RWPE2 (cell line): ENCODE measurements around the gene UBE2H.

ENCODE experiments used
- ATAC-seq: fragments of 200-7000 bp; cut with Tn5 transposase; 3 replicates; pipeline ENCODE4 v1.9.1; 2021; ENCODE audit warnings: low read depth
- DNase-seq: peaks from one replicate; pipeline ENCODE4 v3.0.0-alpha.2; 2020; ENCODE audit warnings: low spot score
- H3K27ac ChIP-seq: fragments of 450-650 bp; 2 replicates; pipeline ENCODE4 v1.5.1; 2017; ENCODE audit warnings: mild to moderate bottlenecking; ENCODE audit not compliant: poor library complexity, severe bottlenecking
- H3K27me3 ChIP-seq: fragments of 250-450 bp; sonication (Bioruptor Pico); 2 replicates; pipeline ENCODE4 v1.5.1; 2021; ENCODE audit warnings: mild to moderate bottlenecking, moderate library complexity; ENCODE audit not compliant: insufficient read depth, poor library complexity, severe bottlenecking
- H3K36me3 ChIP-seq: fragments of 250-450 bp; sonication (Bioruptor Pico); 2 replicates; pipeline ENCODE4 v1.5.1; 2020; ENCODE audit warnings: low read depth, mild to moderate bottlenecking, moderate library complexity
- H3K4me1 ChIP-seq: fragments of 250-450 bp; sonication (Bioruptor Pico); 2 replicates; pipeline ENCODE4 v1.5.1; 2021; ENCODE audit warnings: mild to moderate bottlenecking, moderate library complexity; ENCODE audit not compliant: insufficient read depth, poor library complexity, severe bottlenecking
- H3K4me3 ChIP-seq: fragments of 250-450 bp; sonication (Bioruptor Pico); 2 replicates; pipeline ENCODE4 v1.5.1; 2021; ENCODE audit warnings: mild to moderate bottlenecking, moderate library complexity; ENCODE audit not compliant: severe bottlenecking
- H3K9me3 ChIP-seq: fragments of 250-450 bp; sonication (Bioruptor Pico); 2 replicates; pipeline ENCODE4 v1.5.1; 2021; ENCODE audit warnings: mild to moderate bottlenecking, moderate library complexity; ENCODE audit not compliant: severe bottlenecking
- TF ChIP-seq, protein P1 (sequence below): fragments of 450-650 bp; IDR thresholded peaks from one replicate; pipeline ENCODE4 v1.5.1; 2017; ENCODE audit warnings: mild to moderate bottlenecking, moderate library complexity; ENCODE audit not compliant: poor library complexity, severe bottlenecking

Gene UBE2H

DNA sequence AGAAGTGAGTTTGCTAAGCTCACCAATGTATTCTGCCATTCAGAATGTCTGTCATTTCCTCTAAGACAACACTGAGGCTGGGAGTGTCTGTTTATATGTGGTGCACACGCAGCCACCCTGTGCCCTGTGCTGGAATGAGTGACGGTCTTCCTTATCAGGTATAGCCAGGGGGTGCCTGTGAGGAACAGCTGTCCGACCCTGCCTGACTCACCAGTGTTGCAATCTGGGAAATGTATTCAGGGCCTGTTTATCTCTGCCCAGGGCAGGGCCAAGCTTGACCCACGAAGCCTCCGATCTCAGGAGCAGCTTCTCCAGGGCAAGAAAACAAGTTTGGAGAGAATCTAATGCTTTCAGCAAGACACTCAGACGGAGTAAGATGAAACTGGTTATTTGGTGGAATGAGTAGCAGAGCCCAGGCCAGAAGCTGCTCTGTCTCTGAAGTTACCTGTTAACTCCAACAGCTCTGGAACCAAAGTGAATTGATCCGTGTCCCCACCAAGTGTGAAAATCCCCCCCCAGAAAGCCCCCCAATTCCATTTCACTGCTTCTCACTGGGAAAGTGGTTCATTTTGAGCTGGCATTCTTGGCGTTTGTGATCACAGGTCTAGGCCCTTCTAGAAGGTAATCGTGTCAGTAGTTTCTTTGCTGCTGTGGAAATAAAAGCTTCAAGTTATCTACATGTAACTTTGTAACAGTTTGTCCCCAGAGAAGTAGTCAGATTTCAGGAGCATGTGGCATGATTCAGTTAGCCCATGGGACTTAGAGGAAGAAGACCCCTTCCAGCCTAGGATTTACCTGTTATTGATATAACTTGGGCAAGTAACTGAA lies 6.1 kb upstream of the UBE2H start:
- peak; percentile 96 for DNase-seq
- no peaks in the 10 kb centered on the region for H3K9me3 ChIP-seq
- peak overlapping the region; percentile 95 for H3K27ac ChIP-seq
- ATAC-seq, result peak; percentile 97
- TF ChIP-seq, protein P1, sequence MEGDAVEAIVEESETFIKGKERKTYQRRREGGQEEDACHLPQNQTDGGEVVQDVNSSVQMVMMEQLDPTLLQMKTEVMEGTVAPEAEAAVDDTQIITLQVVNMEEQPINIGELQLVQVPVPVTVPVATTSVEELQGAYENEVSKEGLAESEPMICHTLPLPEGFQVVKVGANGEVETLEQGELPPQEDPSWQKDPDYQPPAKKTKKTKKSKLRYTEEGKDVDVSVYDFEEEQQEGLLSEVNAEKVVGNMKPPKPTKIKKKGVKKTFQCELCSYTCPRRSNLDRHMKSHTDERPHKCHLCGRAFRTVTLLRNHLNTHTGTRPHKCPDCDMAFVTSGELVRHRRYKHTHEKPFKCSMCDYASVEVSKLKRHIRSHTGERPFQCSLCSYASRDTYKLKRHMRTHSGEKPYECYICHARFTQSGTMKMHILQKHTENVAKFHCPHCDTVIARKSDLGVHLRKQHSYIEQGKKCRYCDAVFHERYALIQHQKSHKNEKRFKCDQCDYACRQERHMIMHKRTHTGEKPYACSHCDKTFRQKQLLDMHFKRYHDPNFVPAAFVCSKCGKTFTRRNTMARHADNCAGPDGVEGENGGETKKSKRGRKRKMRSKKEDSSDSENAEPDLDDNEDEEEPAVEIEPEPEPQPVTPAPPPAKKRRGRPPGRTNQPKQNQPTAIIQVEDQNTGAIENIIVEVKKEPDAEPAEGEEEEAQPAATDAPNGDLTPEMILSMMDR, result no peak
- H3K4me3 ChIP-seq, result no peak overlapping the region
- H3K27me3 ChIP-seq, result no peaks in the 10 kb centered on the region
- H3K4me1 ChIP-seq, result peaks cover 24% of the 10 kb centered on the region
- no peaks in the 10 kb centered on the region for H3K36me3 ChIP-seq

- no peaks in the 10 kb centered on the region for H3K27me3 ChIP-seq
- ATAC-seq (no peak), DNase-seq (no peak)
- H3K36me3 ChIP-seq, result peaks cover 4% of the 10 kb centered on the region; the same call in 1 of the 2 replicates
- H3K4me1 ChIP-seq, result peaks cover 24% of the 10 kb centered on the region
- TF ChIP-seq, protein P1, result no peak
- no peak overlapping the region for H3K4me3 ChIP-seq
- H3K9me3 ChIP-seq, result no peaks in the 10 kb centered on the region
- H3K27ac ChIP-seq, result peak overlapping the region; percentile 67
Measured at GRCh38 chr7:129955993-129956543, 3.3 kb upstream of the UBE2H start.

DNA sequence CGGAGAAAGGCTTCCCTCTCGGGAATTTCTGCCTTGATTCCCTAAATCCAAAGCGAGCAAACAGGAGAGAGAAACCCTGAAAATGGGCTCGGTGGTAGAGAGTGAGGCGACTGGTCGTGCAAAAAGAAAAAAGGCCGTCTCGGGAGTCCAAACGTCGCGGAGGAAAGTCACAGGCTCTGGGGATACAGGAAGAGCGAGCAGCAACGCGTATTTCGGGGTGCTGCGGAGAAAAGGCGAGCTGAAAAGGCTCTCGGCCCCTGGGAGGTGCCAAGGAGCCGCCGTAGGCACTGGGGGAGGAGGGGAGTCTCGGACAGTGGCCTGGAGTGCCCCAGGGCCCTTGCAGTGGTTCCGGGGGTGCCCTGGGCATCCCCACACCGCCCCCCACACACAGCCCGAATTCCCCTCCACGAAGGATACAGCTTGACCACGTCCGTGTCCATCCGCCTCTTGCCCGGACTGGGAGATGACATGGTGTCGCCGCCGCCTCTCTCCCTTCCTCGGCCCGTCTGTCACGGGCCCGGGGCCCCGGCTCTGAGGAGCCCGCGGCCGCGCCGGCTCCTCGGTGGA lies 591 bp downstream of the UBE2H start:
- H3K9me3 ChIP-seq, result no peaks in the 10 kb centered on the region
- peak overlapping the region; percentile 95 for H3K4me3 ChIP-seq
- H3K27ac ChIP-seq, result peak overlapping the region; percentile 96
- H3K36me3 ChIP-seq, result peaks cover 9% of the 10 kb centered on the region
- TF ChIP-seq, protein P1, result peak; percentile 47
- DNase-seq (no peak), ATAC-seq (peak; percentile 9; the same call in 2 of the 3 replicates)
- peaks cover 19% of the 10 kb centered on the region for H3K4me1 ChIP-seq
- H3K27me3 ChIP-seq, result no peaks in the 10 kb centered on the region

- Histone ChIP-seq H3K27ac (peak overlapping the region; percentile 96), H3K9me3 (no peaks in the 10 kb centered on the region), H3K4me3 (peak overlapping the region; percentile 95), H3K4me1 (peaks cover 19% of the 10 kb centered on the region), H3K36me3 (peaks cover 16% of the 10 kb centered on the region), H3K27me3 (no peaks in the 10 kb centered on the region)
- ATAC-seq (no peak), DNase-seq (no peak)
- TF ChIP-seq, protein P1, result no peak
Measured at GRCh38 chr7:129951226-129952085, 1.3 kb downstream of the UBE2H start.
